CD4-positive, alpha-beta T cell (primary cell): Measurements from ENCODE around the gene IFNGR2. TPM values are rescaled to one million over a fixed set of nuclear protein-coding genes. Genes with fewer than 3 reads are reported as not detected.
A peak's percentile ranks its signal among the peaks of the same experiment; 100 is the strongest.
"Not testable (repeated sequence)": the region's sequence is repeated elsewhere in the genome, so short reads cannot be mapped to it uniquely, and the experiment has no call there.

Experiments
- ATAC-seq: fragments of 200-7000 bp; cut with Tn5 transposase; one replicate; pipeline ENCODE4 v1.10.0; 2022; ENCODE audit warnings: mild to moderate bottlenecking; ENCODE audit not compliant: poor library complexity
- CTCF ChIA-PET: fragments of 350-600 bp; sonication (Branson Sonifier 250); formaldehyde crosslinking; loops from one replicate; lab custom pipeline; 2021; ENCODE audit warnings: antibody characterized with exemption, inconsistent platforms; lab: Charles Lee
- POLR2A ChIA-PET: fragments of 350-600 bp; sonication (Branson Sonifier 250); formaldehyde crosslinking; loops from one replicate; lab custom pipeline; 2021; ENCODE audit warnings: antibody characterized with exemption, inconsistent platforms; lab: Charles Lee
- DNase-seq, 14 experiments: peaks; one replicate each; pipeline ENCODE4 v3.0.0-alpha.2; 2013 to 2020; ENCODE audit warnings: mixed read lengths in 2 of 14
- H3K27ac ChIP-seq, 2 donors: one replicate each; pipeline versions ENCODE4 v1.5.1 to v1.7.0; 2013; ENCODE audit warnings: low read length in 2 of 2, low read depth in 1 of 2, mild to moderate bottlenecking in 1 of 2
- H3K27me3 ChIP-seq, 2 experiments: 1 replicate in 1 of 2; 2 replicates in 1 of 2; pipeline versions ENCODE4 v1.6.1 to v1.7.0; 2013; ENCODE audit warnings: low read length in 2 of 2, control low read depth in 1 of 2, mild to moderate bottlenecking in 1 of 2, moderate library complexity in 1 of 2; ENCODE audit not compliant: insufficient read depth in 2 of 2, control insufficient read depth in 1 of 2
- H3K36me3 ChIP-seq: one replicate; pipeline ENCODE4 v1.6.1; 2013; ENCODE audit warnings: low read length, control low read depth; ENCODE audit not compliant: insufficient read depth
- H3K4me1 ChIP-seq: one replicate; pipeline ENCODE4 v1.6.1; 2013; ENCODE audit warnings: low read length, control low read depth; ENCODE audit not compliant: insufficient read depth
- H3K4me3 ChIP-seq: one replicate; pipeline ENCODE4 v1.5.1; 2013; ENCODE audit warnings: mild to moderate bottlenecking, low read length, moderate library complexity
- H3K9me3 ChIP-seq, 2 experiments: 1 replicate in 1 of 2; 2 replicates in 1 of 2; pipeline versions ENCODE4 v1.6.1 to v1.7.0; 2013; ENCODE audit warnings: low read length in 2 of 2, mild to moderate bottlenecking in 2 of 2, control low read depth in 1 of 2, moderate library complexity in 1 of 2; ENCODE audit not compliant: control insufficient read depth in 1 of 2, insufficient read depth in 1 of 2
- H3K27ac Mint-ChIP-seq: one replicate; pipeline ENCODE4 v1.8.0; 2020; ENCODE audit warnings: mixed read lengths
- H3K27me3 Mint-ChIP-seq: one replicate; pipeline ENCODE4 v1.8.0; 2021; ENCODE audit warnings: mixed read lengths
- H3K36me3 Mint-ChIP-seq: one replicate; pipeline ENCODE4 v1.8.0; 2021; ENCODE audit warnings: low read depth, mixed read lengths
- H3K4me1 Mint-ChIP-seq: one replicate; pipeline ENCODE4 v1.8.0; 2021; ENCODE audit warnings: low read depth, mixed read lengths
- H3K4me3 Mint-ChIP-seq: one replicate; pipeline ENCODE4 v1.8.0; 2020; ENCODE audit warnings: mild to moderate bottlenecking, mixed read lengths
- H3K9me3 Mint-ChIP-seq: one replicate; pipeline ENCODE4 v1.8.0; 2020; ENCODE audit warnings: mixed read lengths
- intact Hi-C, 2 experiments: fragments of 100-400 bp; cut with DNase I in 1 of 2; cut with micrococcal nuclease in 1 of 2; formaldehyde crosslinking; loops; one replicate each; pipeline versions ENCODE4 v1.15.1 to v1.9.0; 2023 to 2025; cut with DNase I, micrococcal nuclease
- total RNA-seq, 174 experiments: library from RNA in 2 of 174; stranded (reverse) in 2 of 174; gene quantifications; one replicate each; pipeline ENCODE4 v1.2.3 and lab custom pipeline; 2021 to 2026
- TF ChIP-seq, protein P1 (sequence below): fragments of 200-600 bp; IDR thresholded peaks from one replicate; pipeline ENCODE4 v1.8.0; 2022; ENCODE audit warnings: antibody characterized with exemption, mild to moderate bottlenecking

IFNGR2 gene
- total RNA-seq, 2 experiments from 2014 or later, result 14.6 to 17.7 TPM

GRCh38 chr21:33360881-33361602 is 42.2 kb upstream of the IFNGR2 start:
- Mint-ChIP-seq H3K36me3 (peaks cover 18% of the 10 kb centered on the region), H3K27ac (peak overlapping the region; percentile 88), H3K4me3 (peak overlapping the region; percentile 90), H3K27me3 (no peaks in the 10 kb centered on the region), H3K4me1 (peaks cover 26% of the 10 kb centered on the region), H3K9me3 (no peaks in the 10 kb centered on the region)
- no peaks in the 10 kb centered on the region for H3K9me3 ChIP-seq
- peak overlapping the region; percentile 44 for H3K4me3 ChIP-seq
- no peaks in the 10 kb centered on the region for H3K27me3 ChIP-seq
- peaks cover 8% of the 10 kb centered on the region for H3K36me3 ChIP-seq
- peak; percentile 68 for ATAC-seq
- peak overlapping the region; percentile 66 to 79 for H3K27ac ChIP-seq
- intact Hi-C loops, result loop anchor here (1.0 to 10.0 kb wide), 7 partner anchors 34 to 161 kb away; partner anchors contain the start of genes IFNGR2 (in 1 of the 2) and IL10RB (in 1 of the 2)
- DNase-seq, result peak; percentile 80 to 93 (median 88)
- ChIA-PET CTCF (interaction anchor here (0.6 to 3.4 kb wide), 44 partner anchors 8 to 1957 kb away, joined by 3 to 34 read pairs (median 5); partner anchors contain the start of genes DNAJC28, IFNAR1, IFNGR2 and IL10RB), POLR2A (interaction anchor here (0.6 to 3.0 kb wide), 46 partner anchors 9 to 589 kb away, joined by 3 to 120 read pairs (median 5); partner anchors contain the start of genes DNAJC28, DONSON, IFNAR1 and IFNAR2)
- TF ChIP-seq, protein P1, sequence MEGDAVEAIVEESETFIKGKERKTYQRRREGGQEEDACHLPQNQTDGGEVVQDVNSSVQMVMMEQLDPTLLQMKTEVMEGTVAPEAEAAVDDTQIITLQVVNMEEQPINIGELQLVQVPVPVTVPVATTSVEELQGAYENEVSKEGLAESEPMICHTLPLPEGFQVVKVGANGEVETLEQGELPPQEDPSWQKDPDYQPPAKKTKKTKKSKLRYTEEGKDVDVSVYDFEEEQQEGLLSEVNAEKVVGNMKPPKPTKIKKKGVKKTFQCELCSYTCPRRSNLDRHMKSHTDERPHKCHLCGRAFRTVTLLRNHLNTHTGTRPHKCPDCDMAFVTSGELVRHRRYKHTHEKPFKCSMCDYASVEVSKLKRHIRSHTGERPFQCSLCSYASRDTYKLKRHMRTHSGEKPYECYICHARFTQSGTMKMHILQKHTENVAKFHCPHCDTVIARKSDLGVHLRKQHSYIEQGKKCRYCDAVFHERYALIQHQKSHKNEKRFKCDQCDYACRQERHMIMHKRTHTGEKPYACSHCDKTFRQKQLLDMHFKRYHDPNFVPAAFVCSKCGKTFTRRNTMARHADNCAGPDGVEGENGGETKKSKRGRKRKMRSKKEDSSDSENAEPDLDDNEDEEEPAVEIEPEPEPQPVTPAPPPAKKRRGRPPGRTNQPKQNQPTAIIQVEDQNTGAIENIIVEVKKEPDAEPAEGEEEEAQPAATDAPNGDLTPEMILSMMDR, result peak; percentile 88
- peaks cover 17% of the 10 kb centered on the region for H3K4me1 ChIP-seq

DNA sequence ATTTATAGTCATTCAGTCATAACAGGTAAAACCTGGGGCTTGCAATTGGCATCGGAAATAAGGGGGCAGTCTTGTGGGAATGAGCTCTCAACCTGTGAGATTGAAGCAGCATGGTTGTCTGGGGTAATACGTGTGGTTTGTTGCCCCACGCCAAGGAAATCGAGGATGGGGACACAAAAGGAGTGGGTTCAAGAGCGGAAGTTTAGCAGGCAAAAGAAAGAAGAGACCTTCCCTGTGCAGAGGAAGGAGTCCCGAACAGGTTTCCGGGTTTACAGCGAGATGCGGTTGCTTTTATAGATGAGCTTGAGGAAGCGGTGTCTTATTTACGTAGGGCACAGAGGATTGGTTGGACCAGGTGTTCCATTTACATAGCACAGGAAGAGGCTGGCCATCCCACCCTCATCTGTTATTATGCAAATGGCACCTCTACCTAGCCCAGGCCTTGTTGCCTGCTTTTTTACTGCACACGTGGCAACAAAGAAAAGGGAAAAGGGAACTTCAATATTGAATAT is 41.1 kb upstream of the IFNGR2 start:
- POLR2A ChIA-PET, result interaction anchor here (0.5 to 3.0 kb wide), 44 partner anchors 8 to 429 kb away, joined by 3 to 120 read pairs (median 4); partner anchors contain the start of genes DNAJC28, DONSON, IFNAR1 and IFNAR2
- intact Hi-C loops, result loop anchor here (1.0 to 10.0 kb wide), 6 partner anchors 18 to 127 kb away; partner anchors contain the start of genes IFNAR1 (in 1 of the 2), IFNGR2 (in 1 of the 2) and IL10RB (in 1 of the 2)

DNA sequence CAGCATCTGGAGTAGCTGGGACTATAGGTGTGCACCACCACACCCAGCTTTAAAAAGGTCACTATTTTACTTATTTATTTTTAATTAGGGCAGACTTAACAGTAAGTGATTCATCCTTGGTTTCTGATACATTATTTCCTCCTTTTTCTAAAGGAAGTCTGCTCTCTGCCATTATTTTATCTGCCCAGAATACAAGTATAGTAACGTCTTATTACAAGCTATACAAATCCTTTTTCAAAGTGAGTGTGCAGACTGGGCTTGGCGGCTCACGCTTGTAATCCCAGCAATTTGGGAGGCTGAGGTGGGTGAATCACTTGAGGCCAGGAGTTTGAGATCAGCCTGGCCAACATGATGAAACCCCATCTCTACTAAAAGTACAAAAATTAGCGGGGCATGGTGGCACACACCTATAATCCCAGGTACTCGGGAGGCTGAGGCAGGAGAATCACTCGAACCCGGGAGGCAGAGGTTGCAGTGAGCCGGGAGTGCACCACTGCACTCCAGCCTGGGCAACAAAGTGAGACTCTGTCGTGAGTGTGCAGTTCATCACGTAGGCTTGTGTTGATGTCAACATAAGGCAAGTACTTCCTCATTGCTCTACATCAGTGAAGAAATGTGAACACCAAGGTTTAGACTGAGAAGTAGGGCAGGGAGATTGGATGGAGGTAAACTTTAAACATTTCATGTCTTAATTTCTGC is 39.2 kb upstream of the IFNGR2 start:
- H3K4me1 Mint-ChIP-seq, result peaks cover 21% of the 10 kb centered on the region
- CTCF ChIA-PET, result interaction anchor here (0.9 kb wide), 1 partner anchor 15 kb away, joined by 3 read pairs; no protein-coding TSS in a partner anchor

More for the DNA sequence above, 41.1 kb upstream of the IFNGR2 start:
- DNase-seq, result peak; percentile 51 to 94 (median 64)
- TF ChIP-seq, protein P1, result no peak
- peak; percentile 78 for ATAC-seq
- CTCF ChIA-PET, result interaction anchor here (0.7 to 3.4 kb wide), 23 partner anchors 9 to 1958 kb away, joined by 3 to 34 read pairs (median 7); partner anchors contain the start of genes IFNAR1, IL10RB and TMEM50B
- Histone ChIP-seq H3K27ac (peak overlapping the region; percentile 66 to 79), H3K27me3 (no peaks in the 10 kb centered on the region), H3K4me3 (peak overlapping the region; percentile 44), H3K9me3 (peaks cover 5 to 6% of the 10 kb centered on the region in 2 experiments), H3K36me3 (peaks cover 5% of the 10 kb centered on the region), H3K4me1 (peaks cover 17% of the 10 kb centered on the region)
- Mint-ChIP-seq H3K27me3 (no peaks in the 10 kb centered on the region), H3K4me1 (peaks cover 21% of the 10 kb centered on the region), H3K36me3 (peaks cover 9% of the 10 kb centered on the region), H3K27ac (peak overlapping the region; percentile 88), H3K4me3 (peak overlapping the region; percentile 90), H3K9me3 (peaks cover under 1% of the 10 kb centered on the region)

More for the DNA sequence above, 39.2 kb upstream of the IFNGR2 start:
- H3K27me3 ChIP-seq, H3K36me3 Mint-ChIP-seq, H3K27ac ChIP-seq, H3K27ac Mint-ChIP-seq, ATAC-seq, H3K9me3 Mint-ChIP-seq, POLR2A ChIA-PET, H3K36me3 ChIP-seq, H3K4me3 ChIP-seq, H3K4me3 Mint-ChIP-seq, H3K27me3 Mint-ChIP-seq: not testable (repeated sequence)
- Histone ChIP-seq H3K4me1 (peaks cover 17% of the 10 kb centered on the region), H3K9me3 (peaks cover 19 to 21% of the 10 kb centered on the region in 2 experiments)
- DNase-seq, result peak in 1 of 14 experiments; percentile 49
- intact Hi-C loops, result loop anchor here (5.0 to 10.0 kb wide), 4 partner anchors 37 to 129 kb away; partner anchors contain the start of genes IFNGR2 (in 1 of the 2) and IL10RB (in 1 of the 2)
